Measurements from ENCODE around the gene NHERF2.

NHERF2 gene

GRCh38 chr16:1985466-1986150 is 41.1 kb upstream of the NHERF2 start:
- no peak for DNase-seq (ENCODE audit: insufficient read length, low spot score)
- no peak for FAIRE-seq
- TF ChIP-seq CTCF (IDR thresholded peaks at IDR 0.05; ENCODE audit: insufficient read depth, missing control alignments): no peak

- no peak for FAIRE-seq
- no peak for TF ChIP-seq CTCF (IDR thresholded peaks at IDR 0.05; ENCODE audit: insufficient read depth, missing control alignments)
These were observed 39.5 kb upstream of the NHERF2 start for GRCh38 chr16:1987198-1987597.

GRCh38 chr16:1989209-1990100 is 37.2 kb upstream of the NHERF2 start, which contains the start of gene SYNGR3:
Gene SYNGR3, plus strand, starts transcription at chr16:1989970. Its CDS starts 133 bp downstream, at chr16:1990103.
- DNase-seq (ENCODE audit: insufficient read length, low spot score) (peak; percentile 61), FAIRE-seq (no peak)
- TF ChIP-seq CTCF (IDR thresholded peaks at IDR 0.05; ENCODE audit: insufficient read depth, missing control alignments): no peak

More at GRCh38 chr16:1987198-1987597, 39.5 kb upstream of the NHERF2 start:
- DNase-seq (ENCODE audit: insufficient read length, low spot score): no peak

GRCh38 chr16:1990101-1990350 is 36.7 kb upstream of the NHERF2 start:
- no peak for DNase-seq (ENCODE audit: insufficient read length, low spot score)
- TF ChIP-seq CTCF (IDR thresholded peaks at IDR 0.05; ENCODE audit: insufficient read depth, missing control alignments): no peak

GRCh38 chr16:1990351-1991134 is 36.2 kb upstream of the NHERF2 start:
- TF ChIP-seq CTCF (IDR thresholded peaks at IDR 0.05; ENCODE audit: insufficient read depth, missing control alignments): no peak
- DNase-seq (ENCODE audit: insufficient read length, low spot score) (peak; percentile 68), FAIRE-seq (no peak)

More at GRCh38 chr16:1990101-1990350, 36.7 kb upstream of the NHERF2 start:
- FAIRE-seq: no peak

- no peak for FAIRE-seq
- no peak for DNase-seq (ENCODE audit: insufficient read length, low spot score)
- no peak for TF ChIP-seq CTCF (IDR thresholded peaks at IDR 0.05; ENCODE audit: insufficient read depth, missing control alignments)
These were observed 35.6 kb upstream of the NHERF2 start for GRCh38 chr16:1991135-1991551.

All from D721Med (cell line).